Smooth muscle cell (in vitro differentiated cells): ENCODE measurements around the gene KRT78. TPM values are rescaled to one million over a fixed set of nuclear protein-coding genes. Genes with fewer than 3 reads are reported as not detected.

Experiments used
- DNase-seq: peaks from one replicate; lab custom pipeline; 2025; ENCODE audit not compliant: unreplicated experiment; lab: John Stamatoyannopoulos, UW
- H2AFZ ChIP-seq: fragments of 200-600 bp; sonication (generic); 2 replicates; pipeline ENCODE4 v1.6.0; 2016; ENCODE audit warnings: antibody characterized with exemption, low read depth, mild to moderate bottlenecking
- H3F3A ChIP-seq: fragments of 200-600 bp; sonication (generic); 2 replicates; pipeline ENCODE4 v1.6.0; 2017; ENCODE audit warnings: antibody characterized with exemption, low read depth
- H3K27ac ChIP-seq: fragments of 200-600 bp; sonication (generic); 2 replicates; pipeline ENCODE4 v1.5.1; 2016; ENCODE audit warnings: low read depth, mild to moderate bottlenecking
- H3K27me3 ChIP-seq: fragments of 200-600 bp; sonication (generic); 2 replicates; pipeline ENCODE4 v1.6.1; 2016; ENCODE audit warnings: low read depth, mild to moderate bottlenecking
- H3K36me3 ChIP-seq: fragments of 200-600 bp; sonication (generic); 2 replicates; pipeline ENCODE4 v1.5.1; 2016; ENCODE audit warnings: low read depth
- H3K4me1 ChIP-seq: fragments of 200-600 bp; sonication (generic); 2 replicates; pipeline ENCODE4 v1.5.1; 2016; ENCODE audit warnings: low read depth
- H3K4me2 ChIP-seq: fragments of 200-600 bp; sonication (generic); 2 replicates; pipeline ENCODE4 v1.6.0; 2016; ENCODE audit warnings: mild to moderate bottlenecking
- H3K4me3 ChIP-seq: fragments of 200-600 bp; sonication (generic); 2 replicates; pipeline ENCODE4 v1.5.1; 2016; ENCODE audit warnings: mild to moderate bottlenecking
- H3K79me2 ChIP-seq: fragments of 200-600 bp; sonication (generic); 2 replicates; pipeline ENCODE4 v1.6.0; 2016; ENCODE audit warnings: low read depth, mild to moderate bottlenecking
- H3K9ac ChIP-seq: fragments of 200-600 bp; sonication (generic); 2 replicates; pipeline ENCODE4 v1.6.0; 2016; ENCODE audit warnings: low read depth
- H3K9me3 ChIP-seq: fragments of 200-600 bp; sonication (generic); replicated peaks from 2 replicates; pipeline ENCODE4 v1.5.1; 2016; ENCODE audit warnings: low read depth
- H4K20me1 ChIP-seq: fragments of 200-600 bp; sonication (generic); 2 replicates; pipeline ENCODE4 v1.6.0; 2016; ENCODE audit warnings: low read depth
- WGBS: methylation state at CpG from one replicate; pipeline ENCODE4 v1.1.7; 2016; ENCODE audit warnings: low lambda C conversion rate; 5-methylcytosine and 5-hydroxymethylcytosine counted together
- polyA plus RNA-seq: library from polyadenylated mRNA; unstranded; fragments of >200 nt; fragmentation: Nextera tagmentation; extraction: Ambion mirVana; gene quantifications from 2 replicates; pipeline ENCODE4 v1.2.1, GENCODE V29; 2016
- total RNA-seq: library from RNA; depleted of rRNA; stranded (reverse); fragments of >200 nt; gene quantifications from 2 replicates; pipeline ENCODE4 v1.2.3, GENCODE V29; 2014
- TF ChIP-seq, protein P1 (sequence below): fragments of 200-600 bp; sonication (generic); IDR thresholded peaks from 2 replicates; pipeline ENCODE4 v1.5.1; 2017; ENCODE audit warnings: borderline replicate concordance, mild to moderate bottlenecking, antibody characterized with exemption; ENCODE audit not compliant: insufficient read depth, poor library complexity, severe bottlenecking

Gene KRT78
- total and polyA plus RNA-seq, 2 experiments from 2014 or later: 1.6 to 2.7 TPM

GRCh38 chr12:52846356-52846970 is 2.3 kb downstream of the KRT78 start:
- Histone ChIP-seq H3K36me3 (no peaks in the 10 kb centered on the region), H3F3A (no peaks in the 10 kb centered on the region), H3K9ac (no peak overlapping the region), H3K4me2 (no peak overlapping the region), H3K27me3 (peaks cover under 1% of the 10 kb centered on the region), H3K4me1 (no peaks in the 10 kb centered on the region), H3K4me3 (no peak overlapping the region), H4K20me1 (no peaks in the 10 kb centered on the region), H3K27ac (no peak overlapping the region), H3K79me2 (no peaks in the 10 kb centered on the region), H2AFZ (no peak overlapping the region), H3K9me3 (no peaks in the 10 kb centered on the region)
- TF ChIP-seq, protein P1, sequence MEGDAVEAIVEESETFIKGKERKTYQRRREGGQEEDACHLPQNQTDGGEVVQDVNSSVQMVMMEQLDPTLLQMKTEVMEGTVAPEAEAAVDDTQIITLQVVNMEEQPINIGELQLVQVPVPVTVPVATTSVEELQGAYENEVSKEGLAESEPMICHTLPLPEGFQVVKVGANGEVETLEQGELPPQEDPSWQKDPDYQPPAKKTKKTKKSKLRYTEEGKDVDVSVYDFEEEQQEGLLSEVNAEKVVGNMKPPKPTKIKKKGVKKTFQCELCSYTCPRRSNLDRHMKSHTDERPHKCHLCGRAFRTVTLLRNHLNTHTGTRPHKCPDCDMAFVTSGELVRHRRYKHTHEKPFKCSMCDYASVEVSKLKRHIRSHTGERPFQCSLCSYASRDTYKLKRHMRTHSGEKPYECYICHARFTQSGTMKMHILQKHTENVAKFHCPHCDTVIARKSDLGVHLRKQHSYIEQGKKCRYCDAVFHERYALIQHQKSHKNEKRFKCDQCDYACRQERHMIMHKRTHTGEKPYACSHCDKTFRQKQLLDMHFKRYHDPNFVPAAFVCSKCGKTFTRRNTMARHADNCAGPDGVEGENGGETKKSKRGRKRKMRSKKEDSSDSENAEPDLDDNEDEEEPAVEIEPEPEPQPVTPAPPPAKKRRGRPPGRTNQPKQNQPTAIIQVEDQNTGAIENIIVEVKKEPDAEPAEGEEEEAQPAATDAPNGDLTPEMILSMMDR: no peak
- WGBS: 86% methylated on average over 8 of the region's 8 CpGs
- no peak for DNase-seq

DNA sequence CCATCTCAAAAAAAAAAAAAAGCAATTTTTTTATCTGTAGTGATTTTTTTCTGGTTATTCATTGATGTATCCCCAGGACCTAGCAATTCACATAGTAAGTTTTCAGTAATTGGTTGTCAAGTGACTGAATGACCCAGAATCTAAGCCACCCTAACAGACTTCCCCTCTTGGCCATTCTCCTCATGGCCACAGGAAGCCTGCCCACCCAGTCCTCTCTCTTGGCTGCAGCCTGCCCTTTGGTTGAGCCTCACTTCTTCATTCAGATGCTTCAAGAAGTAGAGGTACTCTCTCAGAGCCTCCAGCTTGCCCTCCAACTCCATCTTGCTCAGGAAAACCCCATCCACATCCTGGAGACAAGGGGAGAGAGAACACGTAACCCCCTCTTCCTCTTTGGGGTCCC is 2.8 kb downstream of the KRT78 start:
- H3K4me2 ChIP-seq: no peak overlapping the region
- no peaks in the 10 kb centered on the region for H3K27me3 ChIP-seq
- H3F3A ChIP-seq: no peaks in the 10 kb centered on the region
- no peaks in the 10 kb centered on the region for H4K20me1 ChIP-seq
- H3K4me3 ChIP-seq: no peak overlapping the region
- no peaks in the 10 kb centered on the region for H3K79me2 ChIP-seq
- H3K4me1 ChIP-seq: no peaks in the 10 kb centered on the region
- no peaks in the 10 kb centered on the region for H3K36me3 ChIP-seq
- TF ChIP-seq, protein P1: no peak
- H2AFZ ChIP-seq: no peak overlapping the region
- DNase-seq: no peak
- 100% methylated on average over 1 of the region's 1 CpG for WGBS
- H3K9ac ChIP-seq: no peak overlapping the region
- no peaks in the 10 kb centered on the region for H3K9me3 ChIP-seq
- H3K27ac ChIP-seq: no peak overlapping the region

DNA sequence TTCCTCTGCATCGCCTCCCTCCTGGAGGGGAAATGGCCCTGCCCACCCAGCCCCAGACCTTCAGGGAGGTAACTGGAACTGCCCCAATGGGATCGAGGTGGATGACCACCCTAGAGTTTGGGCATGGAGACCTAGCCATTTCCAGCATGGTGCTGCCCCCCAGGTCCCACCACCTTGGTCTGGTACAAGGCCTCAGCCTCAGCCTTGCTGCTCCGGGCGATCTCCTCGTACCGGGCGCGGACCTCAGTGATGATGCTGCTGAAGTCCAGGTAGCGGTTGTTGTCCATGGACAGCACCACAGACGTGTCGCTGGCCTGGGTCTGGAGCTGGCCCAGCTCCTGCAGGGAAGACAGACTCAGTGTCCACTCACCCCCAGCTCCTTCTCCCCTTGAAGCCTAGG is 4.4 kb downstream of the KRT78 start:
- Histone ChIP-seq H3K27me3 (no peaks in the 10 kb centered on the region), H2AFZ (no peak overlapping the region), H4K20me1 (no peaks in the 10 kb centered on the region), H3K27ac (no peak overlapping the region), H3K4me3 (no peak overlapping the region), H3K4me2 (no peak overlapping the region), H3K9me3 (no peaks in the 10 kb centered on the region), H3K79me2 (no peaks in the 10 kb centered on the region), H3K4me1 (no peaks in the 10 kb centered on the region), H3K9ac (no peak overlapping the region), H3K36me3 (no peaks in the 10 kb centered on the region), H3F3A (no peaks in the 10 kb centered on the region)
- no peak for DNase-seq
- TF ChIP-seq, protein P1: no peak
- WGBS: 97% methylated on average over 11 of the region's 11 CpGs

GRCh38 chr12:52839436-52840105 is 9.2 kb downstream of the KRT78 start:
- H3K27ac ChIP-seq: no peak overlapping the region
- TF ChIP-seq, protein P1: no peak
- no peak overlapping the region for H3K4me3 ChIP-seq
- H3K9ac ChIP-seq: no peak overlapping the region
- DNase-seq: no peak
- peaks cover 16% of the 10 kb centered on the region for H3K4me1 ChIP-seq
- 87% methylated on average over 18 of the region's 18 CpGs for WGBS
- H3K27me3 ChIP-seq: no peaks in the 10 kb centered on the region
- no peak overlapping the region for H3K4me2 ChIP-seq
- H2AFZ ChIP-seq: no peak overlapping the region
- no peaks in the 10 kb centered on the region for H3K79me2 ChIP-seq
- no peaks in the 10 kb centered on the region for H4K20me1 ChIP-seq
- H3K36me3 ChIP-seq: no peaks in the 10 kb centered on the region
- no peaks in the 10 kb centered on the region for H3K9me3 ChIP-seq
- peaks cover 4% of the 10 kb centered on the region for H3F3A ChIP-seq
